A549 (cell line): Measurements from ENCODE around the gene GALNTL6.

Experiments used
- EHMT2 ChIP-seq: fragments of 200-600 bp; sonication (generic); IDR thresholded peaks from 2 replicates; pipeline ENCODE4 v1.6.1; 2016; ENCODE audit warnings: antibody characterized with exemption, low read depth, mild to moderate bottlenecking, moderate library complexity
- GATA3 ChIP-seq: IDR thresholded peaks from 2 replicates; pipeline ENCODE4 v1.6.1; 2012; ENCODE audit warnings: borderline replicate concordance
- NFE2L2 ChIP-seq: fragments of 150-350 bp; conservative IDR thresholded peaks from 2 replicates; pipeline ENCODE4 v1.6.1; 2014; ENCODE audit warnings: low read length
- POLR2A ChIP-seq: IDR thresholded peaks from 2 replicates; pipeline ENCODE4 v1.6.1; 2012; ENCODE audit warnings: mild to moderate bottlenecking, low read length
- RAD21 ChIP-seq, 2 experiments: fragments of >200 bp in 1 of 2; sonication (Bioruptor Twin) in 1 of 2; formaldehyde crosslinking in 1 of 2; IDR thresholded peaks in 1 of 2; conservative IDR thresholded peaks in 1 of 2; 2 replicates in 1 of 2; 3 replicates in 1 of 2; pipeline ENCODE4 v1.6.1; 2012 to 2018; ENCODE audit warnings: inconsistent platforms in 1 of 2
- RCOR1 ChIP-seq: fragments of 150-350 bp; IDR thresholded peaks from 2 replicates; pipeline ENCODE4 v1.6.1; 2014; ENCODE audit warnings: antibody characterized with exemption, low read length, low read depth
- SMC3 ChIP-seq: fragments of >200 bp; sonication (Bioruptor Twin); formaldehyde crosslinking; IDR thresholded peaks from 3 replicates; pipeline ENCODE4 v1.6.1; 2018; ENCODE audit warnings: inconsistent platforms
- TFCP2L1 ChIP-seq: fragments of 250-450 bp; sonication (Bioruptor Pico); IDR thresholded peaks from 2 replicates; pipeline ENCODE4 v1.5.0; 2021; ENCODE audit warnings: mild to moderate bottlenecking
- ZNF302 ChIP-seq: fragments of 250-450 bp; sonication (Bioruptor Pico); IDR thresholded peaks from 2 replicates; pipeline ENCODE4 v1.9.0; 2021; ENCODE audit warnings: inconsistent platforms, mild to moderate bottlenecking, moderate library complexity
- TF ChIP-seq, protein P1 (sequence below): fragments of >200 bp; sonication (Bioruptor Twin); formaldehyde crosslinking; IDR thresholded peaks from 3 replicates; pipeline ENCODE4 v1.5.1; 2016
- TF ChIP-seq, protein P2 (sequence below): fragments of 150-350 bp; IDR thresholded peaks from 2 replicates; pipeline ENCODE4 v1.6.1; 2014; ENCODE audit warnings: low read depth, mild to moderate bottlenecking, low read length

DNA sequence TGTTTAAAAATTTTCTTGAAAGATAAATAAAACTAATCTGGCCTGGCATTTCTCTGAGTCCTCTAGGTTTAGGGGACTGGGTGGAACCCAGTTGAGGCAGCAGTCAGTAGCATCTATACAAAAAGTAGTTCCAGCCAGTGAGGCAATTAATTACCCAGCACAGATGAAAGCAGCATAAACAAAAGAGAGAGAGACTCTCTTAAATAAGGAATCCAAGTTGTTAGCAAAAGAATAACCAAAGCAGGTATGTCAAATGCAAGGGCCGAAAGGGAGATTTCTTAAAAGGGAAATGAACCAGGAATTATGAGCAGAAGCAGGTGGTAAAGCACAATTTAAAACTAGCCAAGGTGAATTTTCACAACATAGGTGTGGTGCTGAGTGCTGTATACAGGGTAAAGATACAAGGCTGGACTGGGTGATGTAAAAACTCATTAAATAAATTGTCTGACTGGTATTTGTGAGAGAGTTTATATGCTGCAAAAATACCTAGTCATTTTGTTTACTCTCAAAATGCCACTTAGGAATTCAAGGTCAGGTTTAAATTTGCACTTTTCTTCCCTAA, 1260.8 kb downstream of the GALNTL6 start:
- no peak for TF ChIP-seq RCOR1
- TF ChIP-seq, protein P1, sequence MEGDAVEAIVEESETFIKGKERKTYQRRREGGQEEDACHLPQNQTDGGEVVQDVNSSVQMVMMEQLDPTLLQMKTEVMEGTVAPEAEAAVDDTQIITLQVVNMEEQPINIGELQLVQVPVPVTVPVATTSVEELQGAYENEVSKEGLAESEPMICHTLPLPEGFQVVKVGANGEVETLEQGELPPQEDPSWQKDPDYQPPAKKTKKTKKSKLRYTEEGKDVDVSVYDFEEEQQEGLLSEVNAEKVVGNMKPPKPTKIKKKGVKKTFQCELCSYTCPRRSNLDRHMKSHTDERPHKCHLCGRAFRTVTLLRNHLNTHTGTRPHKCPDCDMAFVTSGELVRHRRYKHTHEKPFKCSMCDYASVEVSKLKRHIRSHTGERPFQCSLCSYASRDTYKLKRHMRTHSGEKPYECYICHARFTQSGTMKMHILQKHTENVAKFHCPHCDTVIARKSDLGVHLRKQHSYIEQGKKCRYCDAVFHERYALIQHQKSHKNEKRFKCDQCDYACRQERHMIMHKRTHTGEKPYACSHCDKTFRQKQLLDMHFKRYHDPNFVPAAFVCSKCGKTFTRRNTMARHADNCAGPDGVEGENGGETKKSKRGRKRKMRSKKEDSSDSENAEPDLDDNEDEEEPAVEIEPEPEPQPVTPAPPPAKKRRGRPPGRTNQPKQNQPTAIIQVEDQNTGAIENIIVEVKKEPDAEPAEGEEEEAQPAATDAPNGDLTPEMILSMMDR, result no peak
- TF ChIP-seq NFE2L2, result no peak
- no peak for TF ChIP-seq SMC3
- no peak for TF ChIP-seq RAD21 (conservative IDR thresholded peaks at IDR 0.05 in 1 of 2, IDR thresholded peaks at IDR 0.05 in 1 of 2)
- TF ChIP-seq, protein P2, sequence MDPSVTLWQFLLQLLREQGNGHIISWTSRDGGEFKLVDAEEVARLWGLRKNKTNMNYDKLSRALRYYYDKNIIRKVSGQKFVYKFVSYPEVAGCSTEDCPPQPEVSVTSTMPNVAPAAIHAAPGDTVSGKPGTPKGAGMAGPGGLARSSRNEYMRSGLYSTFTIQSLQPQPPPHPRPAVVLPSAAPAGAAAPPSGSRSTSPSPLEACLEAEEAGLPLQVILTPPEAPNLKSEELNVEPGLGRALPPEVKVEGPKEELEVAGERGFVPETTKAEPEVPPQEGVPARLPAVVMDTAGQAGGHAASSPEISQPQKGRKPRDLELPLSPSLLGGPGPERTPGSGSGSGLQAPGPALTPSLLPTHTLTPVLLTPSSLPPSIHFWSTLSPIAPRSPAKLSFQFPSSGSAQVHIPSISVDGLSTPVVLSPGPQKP, result no peak
- TF ChIP-seq TFCP2L1 (CRISPR knock-in tag), result no peak
- no peak for TF ChIP-seq EHMT2
- no peak for TF ChIP-seq GATA3
- TF ChIP-seq ZNF302 (CRISPR knock-in tag), result no peak
- TF ChIP-seq POLR2A, result no peak
